Activated naive CD4-positive, alpha-beta T cell treated with anti-CD3 and anti-CD28 coated beads, Interleukin-2, amount 50 U/mL, for 72 hours (primary cell): Measurements from ENCODE around the gene RAPGEF5. TPM values are rescaled to one million over a fixed set of nuclear protein-coding genes. Genes with fewer than 3 reads are reported as not detected.
"Not testable (repeated sequence)": the region's sequence is repeated elsewhere in the genome, so short reads cannot be mapped to it uniquely, and the experiment has no call there.

ENCODE experiments used
- ATAC-seq, 2 donors: fragments of 150-1000 bp; cut with Tn5 transposase; 2 replicates each; pipeline ENCODE4 v1.10.0; 2021; ENCODE audit warnings: mild to moderate bottlenecking in 2 of 2, moderate library complexity in 2 of 2
- DNase-seq, 2 donors: peaks; one replicate each; pipeline ENCODE4 v3.0.0; 2021 to 2022; ENCODE audit warnings: low spot score in 2 of 2
- H3K27ac Mint-ChIP-seq, 2 donors: one replicate each; pipeline ENCODE4 v1.8.0; 2022; ENCODE audit warnings: mild to moderate bottlenecking in 2 of 2, mixed read lengths in 2 of 2
- H3K36me3 Mint-ChIP-seq, 2 donors: one replicate each; pipeline ENCODE4 v1.8.0; 2022; ENCODE audit warnings: mixed read lengths in 2 of 2
- H3K9me3 Mint-ChIP-seq, 2 donors: one replicate each; pipeline ENCODE4 v1.8.0; 2022; ENCODE audit warnings: mixed read lengths in 2 of 2
- total RNA-seq, 2 donors: library from RNA; stranded (reverse); gene quantifications; one replicate each; pipeline ENCODE4 v1.2.3, GENCODE V29; 2022

The RAPGEF5 gene
- total RNA-seq, 2 donors from 2014 or later = 0.23 to 0.53 TPM

- ATAC-seq = peak; percentile 67 to 81
- Mint-ChIP-seq H3K27ac (no peak overlapping the region), H3K9me3 (no peaks in the 10 kb centered on the region), H3K36me3 (no peaks in the 10 kb centered on the region)
- DNase-seq = peak in 1 of 2 donors; percentile 57
Measured at GRCh38 chr7:22110227-22110839, 246.6 kb downstream of the RAPGEF5 start.

GRCh38 chr7:22109761-22110160, 247.2 kb downstream of the RAPGEF5 start:
- no peak overlapping the region for H3K27ac Mint-ChIP-seq
- H3K9me3 Mint-ChIP-seq = no peaks in the 10 kb centered on the region
- peak in 1 of 2 donors; percentile 38 for DNase-seq
- ATAC-seq = peak in 1 of 2 donors; percentile 51
- no peaks in the 10 kb centered on the region for H3K36me3 Mint-ChIP-seq

GRCh38 chr7:22108151-22108845, 248.7 kb downstream of the RAPGEF5 start:
- Mint-ChIP-seq H3K36me3 (no peaks in the 10 kb centered on the region), H3K9me3 (no peaks in the 10 kb centered on the region), H3K27ac (no peak overlapping the region)
- ATAC-seq = no peak
- no peak for DNase-seq

GRCh38 chr7:22105550-22105949, 251.4 kb downstream of the RAPGEF5 start:
- no peak for DNase-seq
- ATAC-seq = no peak

GRCh38 chr7:22094413-22095342, 262.3 kb downstream of the RAPGEF5 start:
- no peak overlapping the region for H3K27ac Mint-ChIP-seq
- H3K9me3 Mint-ChIP-seq = no peaks in the 10 kb centered on the region
- ATAC-seq (no peak), DNase-seq (no peak)
- no peaks in the 10 kb centered on the region for H3K36me3 Mint-ChIP-seq

More at GRCh38 chr7:22105550-22105949, 251.4 kb downstream of the RAPGEF5 start:
- Mint-ChIP-seq H3K36me3 (no peaks in the 10 kb centered on the region), H3K9me3 (no peaks in the 10 kb centered on the region), H3K27ac (no peak overlapping the region)

- no peaks in the 10 kb centered on the region for H3K9me3 Mint-ChIP-seq
- ATAC-seq (no peak), DNase-seq (no peak)
- no peak overlapping the region for H3K27ac Mint-ChIP-seq
- no peaks in the 10 kb centered on the region for H3K36me3 Mint-ChIP-seq
Measured at GRCh38 chr7:22093936-22094335, 263.0 kb downstream of the RAPGEF5 start.

- Mint-ChIP-seq H3K36me3 (no peaks in the 10 kb centered on the region), H3K9me3 (no peaks in the 10 kb centered on the region), H3K27ac (no peak overlapping the region)
- ATAC-seq (no peak), DNase-seq (no peak)
Measured at GRCh38 chr7:22093001-22093400, 264.0 kb downstream of the RAPGEF5 start.

GRCh38 chr7:22090958-22091525, 265.9 kb downstream of the RAPGEF5 start:
- not testable (repeated sequence) for H3K9me3 Mint-ChIP-seq, H3K36me3 Mint-ChIP-seq, H3K27ac Mint-ChIP-seq, DNase-seq, ATAC-seq

- H3K27ac Mint-ChIP-seq = no peak overlapping the region
- H3K9me3 Mint-ChIP-seq = no peaks in the 10 kb centered on the region
- no peaks in the 10 kb centered on the region for H3K36me3 Mint-ChIP-seq
- DNase-seq = no peak
- ATAC-seq = no peak
Measured at GRCh38 chr7:22090512-22090911, 266.4 kb downstream of the RAPGEF5 start.

- Mint-ChIP-seq H3K36me3 (no peaks in the 10 kb centered on the region), H3K27ac (no peak overlapping the region), H3K9me3 (no peaks in the 10 kb centered on the region)
- DNase-seq (no peak), ATAC-seq (no peak)
Measured at GRCh38 chr7:22090107-22090506, 266.8 kb downstream of the RAPGEF5 start.

GRCh38 chr7:22088827-22089226, 268.1 kb downstream of the RAPGEF5 start:
- DNase-seq (no peak), ATAC-seq (no peak)
- no peak overlapping the region for H3K27ac Mint-ChIP-seq
- H3K36me3 Mint-ChIP-seq = no peaks in the 10 kb centered on the region
- H3K9me3 Mint-ChIP-seq = no peaks in the 10 kb centered on the region

- Mint-ChIP-seq H3K36me3 (no peaks in the 10 kb centered on the region), H3K27ac (no peak overlapping the region), H3K9me3 (no peaks in the 10 kb centered on the region)
- DNase-seq = no peak
- no peak for ATAC-seq
Measured at GRCh38 chr7:22087861-22088260, 269.1 kb downstream of the RAPGEF5 start.

GRCh38 chr7:22083704-22084240, 273.2 kb downstream of the RAPGEF5 start:
- no peak overlapping the region for H3K27ac Mint-ChIP-seq
- no peaks in the 10 kb centered on the region for H3K9me3 Mint-ChIP-seq
- no peaks in the 10 kb centered on the region for H3K36me3 Mint-ChIP-seq
- no peak for ATAC-seq
- no peak for DNase-seq

GRCh38 chr7:22082886-22083703, 273.9 kb downstream of the RAPGEF5 start:
- no peak overlapping the region for H3K27ac Mint-ChIP-seq
- peak; percentile 78 to 91 for DNase-seq
- no peaks in the 10 kb centered on the region for H3K9me3 Mint-ChIP-seq
- peak; percentile 98 to 99 for ATAC-seq
- no peaks in the 10 kb centered on the region for H3K36me3 Mint-ChIP-seq

GRCh38 chr7:22082553-22082885, 274.4 kb downstream of the RAPGEF5 start:
- ATAC-seq = peak in 1 of 2 donors; percentile 30
- H3K36me3 Mint-ChIP-seq = no peaks in the 10 kb centered on the region
- no peak for DNase-seq
- H3K27ac Mint-ChIP-seq = no peak overlapping the region
- no peaks in the 10 kb centered on the region for H3K9me3 Mint-ChIP-seq

- H3K27ac Mint-ChIP-seq, H3K9me3 Mint-ChIP-seq, H3K36me3 Mint-ChIP-seq, ATAC-seq, DNase-seq: not testable (repeated sequence)
Measured at GRCh38 chr7:22080219-22080618, 276.7 kb downstream of the RAPGEF5 start.
